CD4-positive, alpha-beta T cell treated with Interleukin-6 for 4 hours (primary cell): Measurements from ENCODE around the gene TSPY9.
"Not testable (repeated sequence)": the region's sequence is repeated elsewhere in the genome, so short reads cannot be mapped to it uniquely, and the experiment has no call there.

Experiments used
- DNase-seq: peaks from one replicate; pipeline ENCODE4 v3.0.0-alpha.2; 2020; ENCODE audit warnings: mixed read lengths

The TSPY9 gene

DNA sequence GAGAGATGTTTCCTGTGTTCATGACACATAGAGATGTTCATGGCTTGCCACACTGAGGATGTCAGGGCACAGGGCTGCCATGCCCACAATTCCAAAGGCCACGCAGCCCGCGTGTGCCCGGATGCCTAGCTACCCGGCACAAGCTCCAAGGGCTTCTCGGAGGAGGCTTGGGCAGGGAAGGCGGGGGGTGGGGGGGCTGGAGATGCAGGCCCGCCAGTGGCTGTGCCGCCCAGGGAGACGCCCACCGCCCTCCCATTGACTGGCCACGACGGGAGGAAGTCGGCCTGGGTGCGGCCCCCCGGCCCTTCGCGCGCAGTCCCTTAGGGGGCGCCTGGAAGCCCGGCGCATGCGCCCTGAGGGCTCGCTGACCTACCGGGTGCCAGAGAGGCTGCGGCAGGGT lies at the start of gene TSPY9:
Gene TSPY9 (plus strand): TSS at position 301 of the 400 bp plus-strand sequence. CDS start 46 bp downstream, at position 347.
- DNase-seq: not testable (repeated sequence)

DNA sequence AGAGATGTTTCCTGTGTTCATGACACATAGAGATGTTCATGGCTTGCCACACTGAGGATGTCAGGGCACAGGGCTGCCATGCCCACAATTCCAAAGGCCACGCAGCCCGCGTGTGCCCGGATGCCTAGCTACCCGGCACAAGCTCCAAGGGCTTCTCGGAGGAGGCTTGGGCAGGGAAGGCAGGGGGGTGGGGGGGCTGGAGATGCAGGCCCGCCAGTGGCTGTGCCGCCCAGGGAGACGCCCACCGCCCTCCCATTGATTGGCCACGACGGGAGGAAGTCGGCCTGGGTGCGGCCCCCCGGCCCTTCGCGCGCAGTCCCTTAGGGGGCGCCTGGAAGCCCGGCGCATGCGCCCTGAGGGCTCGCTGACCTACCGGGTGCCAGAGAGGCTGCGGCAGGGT lies 20.4 kb upstream of the TSPY9 start, which contains the start of gene TSPY1:
Gene TSPY1 (plus strand): TSS at position 301 of the 400 bp plus-strand sequence. CDS start 46 bp downstream, at position 347.
- not testable (repeated sequence) for DNase-seq

- DNase-seq: not testable (repeated sequence)
These were observed 17.3 kb downstream of the TSPY9 start for GRCh38 chrY:9504396-9504795.

- not testable (repeated sequence) for DNase-seq
These were observed 29.2 kb downstream of the TSPY9 start for GRCh38 chrY:9516287-9516686.

- DNase-seq: not testable (repeated sequence)
These were observed 40.5 kb downstream of the TSPY9 start, which contains the start of gene TSPY10 for GRCh38 chrY:9527580-9527979. TSPY10 (plus strand) TSS chrY:9527880; CDS start chrY:9527926, 46 bp downstream.
